GM23338 (cell line): ENCODE measurements around the gene NOMO2. TPM values are rescaled to one million over a fixed set of nuclear protein-coding genes. Genes with fewer than 3 reads are reported as not detected.
A peak's percentile ranks its signal among the peaks of the same experiment; 100 is the strongest.
"Not testable (repeated sequence)": the region's sequence is repeated elsewhere in the genome, so short reads cannot be mapped to it uniquely, and the experiment has no call there.

Experiments
- ATAC-seq: fragments of 200-7000 bp; cut with Tn5 transposase; 3 replicates; pipeline ENCODE4 v1.9.1; 2020
- DNase-seq: peaks from one replicate; pipeline ENCODE4 v3.0.0-alpha.2; 2015; ENCODE audit warnings: low spot score
- H2AFZ ChIP-seq: fragments of 200-600 bp; sonication (generic); 2 replicates; pipeline ENCODE4 v1.8.0; 2016; ENCODE audit warnings: antibody characterized with exemption, mild to moderate bottlenecking, moderate library complexity
- H3F3A ChIP-seq: fragments of 200-600 bp; sonication (generic); replicated peaks from 2 replicates; pipeline ENCODE4 v1.8.0; 2017; ENCODE audit warnings: antibody characterized with exemption, mixed run types, low read depth
- H3K27ac ChIP-seq: fragments of 200-600 bp; sonication (generic); 2 replicates; pipeline ENCODE4 v1.6.1; 2016; ENCODE audit warnings: low read depth
- H3K27me3 ChIP-seq: fragments of 200-600 bp; sonication (generic); 2 replicates; pipeline ENCODE4 v1.8.0; 2016; ENCODE audit warnings: mild to moderate bottlenecking, mixed run types, moderate library complexity; ENCODE audit not compliant: insufficient read depth
- H3K36me3 ChIP-seq: fragments of 200-600 bp; sonication (generic); 2 replicates; pipeline ENCODE4 v1.8.0; 2016; ENCODE audit warnings: mild to moderate bottlenecking; ENCODE audit not compliant: insufficient read depth
- H3K4me1 ChIP-seq: fragments of 200-600 bp; sonication (generic); 2 replicates; pipeline ENCODE4 v1.8.0; 2016; ENCODE audit warnings: mild to moderate bottlenecking, moderate library complexity; ENCODE audit not compliant: insufficient read depth
- H3K4me2 ChIP-seq: fragments of 200-600 bp; sonication (generic); 2 replicates; pipeline ENCODE4 v1.7.1; 2017; ENCODE audit warnings: mixed run types
- H3K4me3 ChIP-seq: fragments of 200-600 bp; sonication (generic); 2 replicates; pipeline ENCODE4 v1.6.1; 2016; ENCODE audit warnings: mixed run types
- H3K79me2 ChIP-seq: fragments of 200-600 bp; sonication (generic); replicated peaks from 2 replicates; pipeline ENCODE4 v1.8.0; 2017; ENCODE audit warnings: mild to moderate bottlenecking; ENCODE audit not compliant: insufficient read depth
- H3K9me2 ChIP-seq: fragments of 200-600 bp; sonication (generic); 2 replicates; pipeline ENCODE4 v1.8.0; 2017; ENCODE audit not compliant: insufficient read depth
- H4K20me1 ChIP-seq: fragments of 200-600 bp; sonication (generic); replicated peaks from 2 replicates; pipeline ENCODE4 v1.8.0; 2017; ENCODE audit warnings: mild to moderate bottlenecking; ENCODE audit not compliant: insufficient read depth
- H3K27ac Mint-ChIP-seq: 2 replicates; pipeline ENCODE4 v1.8.0; 2020; ENCODE audit warnings: inconsistent platforms, mild to moderate bottlenecking, moderate library complexity, mixed read lengths
- H3K27me3 Mint-ChIP-seq: 3 replicates; pipeline ENCODE4 v1.8.0; 2022; ENCODE audit warnings: low read depth, mild to moderate bottlenecking, moderate library complexity, mixed read lengths, inconsistent platforms; ENCODE audit not compliant: insufficient read depth, poor library complexity
- H3K36me3 Mint-ChIP-seq: 3 replicates; pipeline ENCODE4 v1.8.0; 2021; ENCODE audit warnings: low read depth, mild to moderate bottlenecking, inconsistent platforms, moderate library complexity, mixed read lengths
- H3K4me1 Mint-ChIP-seq: 3 replicates; pipeline ENCODE4 v1.8.0; 2020; ENCODE audit warnings: mild to moderate bottlenecking, inconsistent platforms, mixed read lengths
- H3K4me3 Mint-ChIP-seq: 3 replicates; pipeline ENCODE4 v1.8.0; 2021; ENCODE audit warnings: moderate library complexity, mild to moderate bottlenecking, inconsistent platforms, mixed read lengths
- H3K9me3 Mint-ChIP-seq: 3 replicates; pipeline ENCODE4 v1.8.0; 2020; ENCODE audit warnings: moderate library complexity, mild to moderate bottlenecking, inconsistent platforms, mixed read lengths
- polyA plus RNA-seq: library from polyadenylated mRNA; unstranded; fragments of >200 nt; fragmentation: Nextera tagmentation; extraction: Ambion mirVana; gene quantifications from 2 replicates; pipeline ENCODE4 v1.2.1, GENCODE V29; 2016
- total RNA-seq: library from RNA; depleted of rRNA; stranded (reverse); fragments of >200 nt; shearing (Covaris generic); gene quantifications from 2 replicates; pipeline ENCODE4 v1.2.3, GENCODE V29; 2014

Gene NOMO2
- total and polyA plus RNA-seq, 2 experiments from 2014 or later = 58.7 to 95.6 TPM

- H3K79me2 ChIP-seq, H3K4me2 ChIP-seq, H4K20me1 ChIP-seq, H3K27ac ChIP-seq, H3K27ac Mint-ChIP-seq, H2AFZ ChIP-seq, H3K9me3 Mint-ChIP-seq, H3K4me1 Mint-ChIP-seq, H3F3A ChIP-seq, H3K4me1 ChIP-seq, H3K9me2 ChIP-seq, DNase-seq, H3K36me3 ChIP-seq, H3K36me3 Mint-ChIP-seq, ATAC-seq, H3K27me3 ChIP-seq, H3K27me3 Mint-ChIP-seq: not testable (repeated sequence)
- H3K4me3 Mint-ChIP-seq = peak overlapping the region; percentile 48; the same call in 1 of the 3 replicates
- peak overlapping the region; percentile 47; the same call in 1 of the 2 replicates for H3K4me3 ChIP-seq
Measured at GRCh38 chr16:18401159-18401558, 160.7 kb downstream of the NOMO2 start.

- not testable (repeated sequence) for H3K27me3 ChIP-seq, H3K27me3 Mint-ChIP-seq, H3K79me2 ChIP-seq, H3K27ac ChIP-seq, H3K4me3 ChIP-seq, H4K20me1 ChIP-seq, H3K36me3 Mint-ChIP-seq, H3K36me3 ChIP-seq, H3K4me1 Mint-ChIP-seq, H3K27ac Mint-ChIP-seq, H3K9me2 ChIP-seq, H3K4me3 Mint-ChIP-seq, ATAC-seq, H3K9me3 Mint-ChIP-seq, H3K4me1 ChIP-seq, DNase-seq, H3K4me2 ChIP-seq, H3F3A ChIP-seq, H2AFZ ChIP-seq
Measured at GRCh38 chr16:18394363-18394762, 167.5 kb downstream of the NOMO2 start.

GRCh38 chr16:18387767-18388166 lies 174.1 kb downstream of the NOMO2 start:
- H3K4me1 Mint-ChIP-seq, H3K27me3 Mint-ChIP-seq, H3K9me2 ChIP-seq, H3K27ac Mint-ChIP-seq, H3K4me1 ChIP-seq, H3K4me3 Mint-ChIP-seq, DNase-seq, H3K4me2 ChIP-seq, H3K4me3 ChIP-seq, H3K36me3 ChIP-seq, H3F3A ChIP-seq, H3K9me3 Mint-ChIP-seq, ATAC-seq, H3K79me2 ChIP-seq, H2AFZ ChIP-seq, H3K36me3 Mint-ChIP-seq, H3K27me3 ChIP-seq, H3K27ac ChIP-seq, H4K20me1 ChIP-seq: not testable (repeated sequence)

- H3K4me1 ChIP-seq, H3F3A ChIP-seq, DNase-seq, H3K36me3 Mint-ChIP-seq, H3K27me3 ChIP-seq, H3K9me3 Mint-ChIP-seq, H3K27me3 Mint-ChIP-seq, ATAC-seq, H2AFZ ChIP-seq, H3K4me2 ChIP-seq, H4K20me1 ChIP-seq, H3K4me3 ChIP-seq, H3K27ac Mint-ChIP-seq, H3K4me3 Mint-ChIP-seq, H3K4me1 Mint-ChIP-seq, H3K36me3 ChIP-seq, H3K9me2 ChIP-seq, H3K27ac ChIP-seq, H3K79me2 ChIP-seq: not testable (repeated sequence)
Measured at GRCh38 chr16:18386517-18386916, 175.4 kb downstream of the NOMO2 start.

GRCh38 chr16:18385285-18385684 lies 176.6 kb downstream of the NOMO2 start:
- H3K79me2 ChIP-seq, H3K27ac ChIP-seq, H3K9me3 Mint-ChIP-seq, DNase-seq, H3K27ac Mint-ChIP-seq, H3K4me3 ChIP-seq, H3K4me2 ChIP-seq, H3K36me3 Mint-ChIP-seq, H2AFZ ChIP-seq, H3K9me2 ChIP-seq, H3K4me3 Mint-ChIP-seq, H3F3A ChIP-seq, H3K36me3 ChIP-seq, H3K27me3 Mint-ChIP-seq, ATAC-seq, H3K4me1 ChIP-seq, H4K20me1 ChIP-seq, H3K4me1 Mint-ChIP-seq, H3K27me3 ChIP-seq: not testable (repeated sequence)

- not testable (repeated sequence) for H3K27ac Mint-ChIP-seq, H2AFZ ChIP-seq, H4K20me1 ChIP-seq, H3K27me3 ChIP-seq, H3K4me3 ChIP-seq, H3K4me2 ChIP-seq, H3K79me2 ChIP-seq, DNase-seq, ATAC-seq, H3K4me1 ChIP-seq, H3K4me1 Mint-ChIP-seq, H3K27ac ChIP-seq, H3K9me2 ChIP-seq, H3K36me3 ChIP-seq, H3K36me3 Mint-ChIP-seq, H3K4me3 Mint-ChIP-seq, H3K27me3 Mint-ChIP-seq, H3F3A ChIP-seq, H3K9me3 Mint-ChIP-seq
Measured at GRCh38 chr16:18384869-18385268, 177.0 kb downstream of the NOMO2 start.

GRCh38 chr16:18384098-18384636 lies 177.7 kb downstream of the NOMO2 start:
- ATAC-seq, H3K4me2 ChIP-seq, H3K4me1 ChIP-seq, H3K4me1 Mint-ChIP-seq, H3K27ac ChIP-seq, H3K36me3 ChIP-seq, H3K9me2 ChIP-seq, H3K27ac Mint-ChIP-seq, H4K20me1 ChIP-seq, H3K4me3 Mint-ChIP-seq, H3K36me3 Mint-ChIP-seq, H2AFZ ChIP-seq, H3K27me3 Mint-ChIP-seq, H3K4me3 ChIP-seq, DNase-seq, H3K27me3 ChIP-seq, H3K79me2 ChIP-seq, H3F3A ChIP-seq, H3K9me3 Mint-ChIP-seq: not testable (repeated sequence)
